Loucy (cell line): ENCODE measurements around the gene SHB.

Experiments
- H2AFZ ChIP-seq: fragments of 200-600 bp; sonication (generic); 2 replicates; pipeline ENCODE4 v1.6.0; 2016; ENCODE audit warnings: antibody characterized with exemption, mild to moderate bottlenecking, low read length, moderate library complexity
- H3F3A ChIP-seq: fragments of 200-600 bp; 2 replicates; pipeline ENCODE4 v1.6.0; 2016; ENCODE audit warnings: antibody characterized with exemption, low read depth, mild to moderate bottlenecking
- H3K27me3 ChIP-seq: fragments of 200-600 bp; sonication (generic); 2 replicates; pipeline ENCODE4 v1.6.1; 2014; ENCODE audit warnings: low read length, mild to moderate bottlenecking; ENCODE audit not compliant: insufficient read depth, poor library complexity, severe bottlenecking
- H3K36me3 ChIP-seq: fragments of 200-600 bp; sonication (generic); 2 replicates; pipeline ENCODE4 v1.6.1; 2016; ENCODE audit warnings: low read length; ENCODE audit not compliant: insufficient read depth
- H3K4me1 ChIP-seq: fragments of 200-600 bp; sonication (generic); 2 replicates; pipeline ENCODE4 v1.5.1; 2014; ENCODE audit warnings: low read length, mild to moderate bottlenecking; ENCODE audit not compliant: insufficient read depth, poor library complexity, severe bottlenecking
- H3K4me2 ChIP-seq: fragments of 200-600 bp; sonication (generic); 2 replicates; pipeline ENCODE4 v1.6.0; 2014; ENCODE audit warnings: antibody characterized with exemption, low read length, low read depth, mild to moderate bottlenecking; ENCODE audit not compliant: poor library complexity, severe bottlenecking
- H3K4me3 ChIP-seq: fragments of 200-600 bp; sonication (generic); 2 replicates; pipeline ENCODE4 v1.5.1; 2014; ENCODE audit warnings: low read length, mild to moderate bottlenecking, mixed read lengths; ENCODE audit not compliant: poor library complexity, severe bottlenecking
- H3K79me2 ChIP-seq: fragments of 200-600 bp; sonication (generic); 2 replicates; pipeline ENCODE4 v1.6.1; 2014; ENCODE audit warnings: low read length; ENCODE audit not compliant: insufficient read depth
- H3K9ac ChIP-seq: fragments of 200-600 bp; sonication (generic); 2 replicates; pipeline ENCODE4 v1.6.0; 2014; ENCODE audit warnings: mild to moderate bottlenecking, low read depth, low read length, moderate library complexity; ENCODE audit not compliant: poor library complexity, severe bottlenecking
- H3K9me2 ChIP-seq: fragments of 200-600 bp; sonication (generic); replicated peaks from 2 replicates; pipeline ENCODE4 v1.6.1; 2016; ENCODE audit warnings: low read depth, low read length, mixed read lengths
- H3K9me3 ChIP-seq: fragments of 200-600 bp; sonication (generic); 2 replicates; pipeline ENCODE4 v1.6.1; 2014; ENCODE audit warnings: mild to moderate bottlenecking, antibody characterized with exemption, low read length, low read depth; ENCODE audit not compliant: insufficient read depth
- H4K20me1 ChIP-seq: fragments of 200-600 bp; sonication (generic); 2 replicates; pipeline ENCODE4 v1.6.0; 2014; ENCODE audit warnings: antibody characterized with exemption, low read length, mild to moderate bottlenecking; ENCODE audit not compliant: insufficient read depth, poor library complexity, severe bottlenecking
- EZH2phosphoT487 ChIP-seq: fragments of 200-600 bp; IDR thresholded peaks from 2 replicates; pipeline ENCODE4 v1.6.1; 2018; ENCODE audit warnings: antibody characterized with exemption, mild to moderate bottlenecking, moderate library complexity, borderline replicate concordance
- TF ChIP-seq, protein P1 (sequence below): fragments of 200-600 bp; sonication (generic); conservative IDR thresholded peaks from 2 replicates; pipeline ENCODE4 v1.5.1; 2014; ENCODE audit warnings: mild to moderate bottlenecking, antibody characterized with exemption, low read length

SHB gene

DNA sequence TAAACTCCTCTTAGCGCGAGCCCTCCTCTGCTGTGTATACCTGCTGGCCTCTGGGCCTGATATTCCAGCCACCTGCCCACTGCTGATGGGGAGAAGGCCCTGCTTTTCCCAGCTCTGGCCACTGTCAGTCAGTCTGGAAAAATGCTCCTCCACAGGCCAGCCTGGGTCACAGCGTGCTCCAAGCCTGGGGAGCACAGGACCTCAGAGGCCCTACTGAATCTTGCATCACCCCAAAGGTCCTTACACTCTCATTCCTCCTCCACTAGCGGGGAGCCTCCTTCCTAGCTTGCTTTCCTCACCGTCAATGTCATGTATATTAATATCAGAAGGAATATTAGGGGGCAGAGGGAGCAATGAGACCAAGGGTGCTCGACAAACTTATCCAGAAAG, 73.7 kb downstream of the SHB start:
- Histone ChIP-seq H4K20me1 (no peaks in the 10 kb centered on the region), H3K27me3 (no peaks in the 10 kb centered on the region), H3K9me3 (no peaks in the 10 kb centered on the region), H2AFZ (no peak overlapping the region), H3K4me2 (no peak overlapping the region), H3K36me3 (no peaks in the 10 kb centered on the region), H3K4me3 (no peak overlapping the region), H3K9ac (no peak overlapping the region), H3F3A (no peaks in the 10 kb centered on the region), H3K79me2 (no peaks in the 10 kb centered on the region), H3K9me2 (no peaks in the 10 kb centered on the region), H3K4me1 (no peaks in the 10 kb centered on the region)
- TF ChIP-seq, protein P1, sequence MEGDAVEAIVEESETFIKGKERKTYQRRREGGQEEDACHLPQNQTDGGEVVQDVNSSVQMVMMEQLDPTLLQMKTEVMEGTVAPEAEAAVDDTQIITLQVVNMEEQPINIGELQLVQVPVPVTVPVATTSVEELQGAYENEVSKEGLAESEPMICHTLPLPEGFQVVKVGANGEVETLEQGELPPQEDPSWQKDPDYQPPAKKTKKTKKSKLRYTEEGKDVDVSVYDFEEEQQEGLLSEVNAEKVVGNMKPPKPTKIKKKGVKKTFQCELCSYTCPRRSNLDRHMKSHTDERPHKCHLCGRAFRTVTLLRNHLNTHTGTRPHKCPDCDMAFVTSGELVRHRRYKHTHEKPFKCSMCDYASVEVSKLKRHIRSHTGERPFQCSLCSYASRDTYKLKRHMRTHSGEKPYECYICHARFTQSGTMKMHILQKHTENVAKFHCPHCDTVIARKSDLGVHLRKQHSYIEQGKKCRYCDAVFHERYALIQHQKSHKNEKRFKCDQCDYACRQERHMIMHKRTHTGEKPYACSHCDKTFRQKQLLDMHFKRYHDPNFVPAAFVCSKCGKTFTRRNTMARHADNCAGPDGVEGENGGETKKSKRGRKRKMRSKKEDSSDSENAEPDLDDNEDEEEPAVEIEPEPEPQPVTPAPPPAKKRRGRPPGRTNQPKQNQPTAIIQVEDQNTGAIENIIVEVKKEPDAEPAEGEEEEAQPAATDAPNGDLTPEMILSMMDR, result no peak
- no peak for TF ChIP-seq EZH2phosphoT487

DNA sequence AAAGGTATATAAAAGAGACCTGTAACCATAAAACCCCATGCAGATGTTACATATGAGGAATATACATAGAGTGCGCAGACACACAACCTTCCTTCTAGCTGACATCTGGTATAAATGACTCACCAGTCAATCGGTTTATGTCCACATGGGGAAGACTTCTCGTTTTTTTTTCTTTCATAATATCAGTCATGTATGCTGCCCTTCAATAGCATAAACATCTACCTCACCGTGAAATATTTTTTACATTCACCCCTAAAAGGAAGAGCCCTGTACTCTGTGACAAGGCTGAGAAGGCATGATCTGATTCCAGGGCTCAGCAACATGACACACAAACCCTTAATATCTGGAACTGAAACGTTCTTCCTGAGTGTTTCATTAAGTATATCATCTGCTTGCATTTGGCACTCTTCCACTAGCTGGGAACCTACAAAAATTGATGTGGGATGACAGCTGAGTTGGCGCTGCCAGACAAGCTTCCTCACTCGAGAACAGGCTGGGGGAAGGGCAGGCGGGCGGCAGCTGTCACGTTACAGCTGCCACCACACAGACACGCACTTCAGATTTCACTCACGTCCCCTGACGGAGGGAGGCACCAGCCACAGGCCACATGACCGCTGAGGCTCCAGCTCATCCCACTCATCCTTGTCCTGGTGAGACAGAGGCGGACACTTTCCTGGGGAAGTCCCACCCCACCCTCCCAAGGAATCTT, 74.2 kb downstream of the SHB start:
- Histone ChIP-seq H3F3A (no peaks in the 10 kb centered on the region), H3K36me3 (no peaks in the 10 kb centered on the region), H3K9ac (no peak overlapping the region), H3K4me3 (no peak overlapping the region), H3K9me2 (no peaks in the 10 kb centered on the region), H3K27me3 (no peaks in the 10 kb centered on the region), H2AFZ (no peak overlapping the region), H4K20me1 (no peaks in the 10 kb centered on the region), H3K79me2 (no peaks in the 10 kb centered on the region), H3K9me3 (no peaks in the 10 kb centered on the region), H3K4me1 (no peaks in the 10 kb centered on the region), H3K4me2 (no peak overlapping the region)
- TF ChIP-seq, protein P1, result no peak
- TF ChIP-seq EZH2phosphoT487, result no peak

DNA sequence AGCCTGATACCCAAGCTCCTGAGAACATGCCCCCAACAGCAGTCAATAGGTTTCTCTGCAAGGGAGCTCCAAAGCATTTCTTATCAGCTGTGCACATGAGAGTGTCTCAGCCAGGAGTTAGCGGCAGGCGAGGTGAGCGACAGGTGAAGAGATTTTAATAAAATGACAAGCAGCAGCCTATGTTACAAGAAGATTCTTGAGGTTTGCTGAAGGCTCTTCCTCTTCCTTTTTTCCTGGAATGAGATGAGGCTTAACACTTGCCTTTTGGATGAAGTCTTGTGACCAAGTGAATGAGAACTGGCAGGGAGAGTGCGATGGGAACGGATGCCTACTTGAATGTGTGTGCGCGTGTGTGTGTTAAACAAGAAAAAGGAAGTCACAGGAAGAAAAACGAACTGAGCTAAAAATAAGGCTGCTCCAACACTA, 76.1 kb downstream of the SHB start:
- Histone ChIP-seq H3K9me2 (no peaks in the 10 kb centered on the region), H3K4me3 (no peak overlapping the region), H3K79me2 (no peaks in the 10 kb centered on the region), H3F3A (no peaks in the 10 kb centered on the region), H2AFZ (no peak overlapping the region), H3K27me3 (no peaks in the 10 kb centered on the region), H3K4me2 (no peak overlapping the region), H3K9me3 (no peaks in the 10 kb centered on the region), H4K20me1 (no peaks in the 10 kb centered on the region), H3K4me1 (no peaks in the 10 kb centered on the region), H3K9ac (no peak overlapping the region), H3K36me3 (no peaks in the 10 kb centered on the region)
- TF ChIP-seq EZH2phosphoT487, result no peak
- TF ChIP-seq, protein P1, result no peak
